Erythroblast (primary cell): ENCODE results near the gene GMEB2.

Source experiments
- GATA1 ChIP-seq: IDR thresholded peaks from 2 replicates; pipeline ENCODE4 v1.6.1; 2011; ENCODE audit warnings: low read depth, mild to moderate bottlenecking, control low read depth, low read length, moderate library complexity
- POLR2A ChIP-seq: IDR thresholded peaks from 2 replicates; pipeline ENCODE4 v1.6.1; 2011; ENCODE audit warnings: mild to moderate bottlenecking, low read length

GRCh38 chr20:63595416-63596127, 31.3 kb downstream of the GMEB2 start:
- TF ChIP-seq POLR2A, result no peak
- TF ChIP-seq GATA1, result no peak
